HG02678 (cell line): Measurements from ENCODE around the gene SERTAD4.

Experiments used
- ATAC-seq: cut with Tn5 transposase; IDR thresholded peaks from one replicate; pipeline ENCODE4 v1.9.1; 2021; ENCODE audit warnings: mild to moderate bottlenecking, moderate library complexity; ENCODE audit not compliant: unreplicated experiment

Gene SERTAD4

GRCh38 chr1:210231846-210232510 is 618 bp upstream of the SERTAD4 start:
- ATAC-seq, result no peak

- peak; percentile 39 for ATAC-seq
These were observed 559 bp downstream of the SERTAD4 start for GRCh38 chr1:210233216-210233494.

GRCh38 chr1:210233495-210234328 is 1.1 kb downstream of the SERTAD4 start:
- ATAC-seq, result peak; percentile 41

GRCh38 chr1:210234329-210234757 is 1.7 kb downstream of the SERTAD4 start:
- no peak for ATAC-seq

- no peak for ATAC-seq
These were observed 2.9 kb downstream of the SERTAD4 start for GRCh38 chr1:210235363-210236053.

- ATAC-seq, result no peak
These were observed 3.8 kb downstream of the SERTAD4 start for GRCh38 chr1:210236386-210236839.

- ATAC-seq, result no peak
These were observed 4.3 kb downstream of the SERTAD4 start for GRCh38 chr1:210236840-210237409.

- no peak for ATAC-seq
These were observed 4.9 kb downstream of the SERTAD4 start for GRCh38 chr1:210237479-210237878.

- no peak for ATAC-seq
These were observed 5.4 kb downstream of the SERTAD4 start for GRCh38 chr1:210237981-210238380.

- ATAC-seq, result no peak
These were observed 6.9 kb downstream of the SERTAD4 start for GRCh38 chr1:210239349-210240111.

- no peak for ATAC-seq
These were observed 8.5 kb downstream of the SERTAD4 start for GRCh38 chr1:210241121-210241520.

- ATAC-seq, result no peak
These were observed 12.3 kb downstream of the SERTAD4 start for GRCh38 chr1:210244746-210245367.

- ATAC-seq, result no peak
These were observed 13.9 kb downstream of the SERTAD4 start for GRCh38 chr1:210246447-210246846.

- ATAC-seq, result no peak
These were observed 15.7 kb downstream of the SERTAD4 start for GRCh38 chr1:210248341-210248740.

- peak; percentile 14 for ATAC-seq
These were observed 18.0 kb downstream of the SERTAD4 start for GRCh38 chr1:210250665-210250997.

- ATAC-seq, result peak; percentile 37
These were observed 18.5 kb downstream of the SERTAD4 start for GRCh38 chr1:210250998-210251679.

GRCh38 chr1:210251680-210252490 is 19.3 kb downstream of the SERTAD4 start:
- peak; percentile 27 for ATAC-seq

GRCh38 chr1:210252621-210253051 is 20.0 kb downstream of the SERTAD4 start:
- no peak for ATAC-seq

GRCh38 chr1:210254298-210254697 is 21.7 kb downstream of the SERTAD4 start:
- no peak for ATAC-seq
